GM19452 (cell line): ENCODE measurements around the gene S100A16.
"Not testable (repeated sequence)": the region's sequence is repeated elsewhere in the genome, so short reads cannot be mapped to it uniquely, and the experiment has no call there.

Experiments used
- ATAC-seq: cut with Tn5 transposase; IDR thresholded peaks from one replicate; pipeline ENCODE4 v1.9.1; 2021; ENCODE audit not compliant: unreplicated experiment

Gene S100A16

DNA sequence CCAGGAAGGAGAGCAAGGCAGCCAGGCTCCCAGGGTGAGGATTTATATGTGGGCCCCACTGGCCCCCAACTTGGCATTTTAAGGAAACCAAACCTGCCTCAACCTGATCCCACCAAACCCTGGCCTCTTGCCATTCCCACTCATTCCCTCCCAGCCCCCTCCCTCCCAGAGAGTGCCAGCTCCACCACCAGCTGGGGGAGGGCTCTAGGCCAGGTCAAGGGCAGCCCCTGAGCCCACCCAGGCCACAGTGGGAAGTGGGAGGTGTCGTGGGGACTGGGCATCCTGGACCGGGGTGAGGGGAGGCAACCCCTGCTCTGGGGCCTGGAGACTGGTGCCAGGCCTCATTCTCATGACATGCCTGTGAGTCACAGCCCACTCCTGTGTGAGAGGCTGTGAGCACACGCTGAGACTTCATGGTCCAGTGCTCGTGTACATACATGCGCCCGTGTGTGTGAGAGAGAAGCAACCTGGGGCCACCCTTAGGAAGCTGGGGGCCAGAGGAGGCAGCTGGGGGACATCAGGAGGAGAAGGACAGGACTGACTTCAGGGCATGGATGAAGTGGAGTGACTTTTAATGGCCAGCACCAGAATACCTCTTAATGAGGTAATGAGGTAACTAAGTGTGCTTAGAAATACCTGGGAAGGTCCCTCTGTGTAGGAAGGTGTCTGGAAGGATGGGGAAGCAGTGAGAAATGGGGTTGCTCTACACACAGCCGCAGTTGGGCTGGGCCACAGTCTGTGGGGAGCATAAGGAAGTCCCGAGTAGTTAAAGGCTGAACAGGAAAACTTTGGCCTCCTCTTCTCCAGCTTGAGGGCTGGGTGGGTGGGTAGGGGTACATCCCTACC is 47.2 kb downstream of the S100A16 start, which contains the start of gene S100A2:
S100A2 (minus strand) TSS at position 316 of the 846 bp plus-strand sequence. CDS start 1,967 bp downstream, outside the sequence.
- ATAC-seq = peak; percentile 41

- no peak for ATAC-seq
Observed at GRCh38 chr1:153563991-153564390, 48.9 kb downstream of the S100A16 start.

GRCh38 chr1:153563483-153563901 is 49.4 kb downstream of the S100A16 start:
- ATAC-seq = no peak

DNA sequence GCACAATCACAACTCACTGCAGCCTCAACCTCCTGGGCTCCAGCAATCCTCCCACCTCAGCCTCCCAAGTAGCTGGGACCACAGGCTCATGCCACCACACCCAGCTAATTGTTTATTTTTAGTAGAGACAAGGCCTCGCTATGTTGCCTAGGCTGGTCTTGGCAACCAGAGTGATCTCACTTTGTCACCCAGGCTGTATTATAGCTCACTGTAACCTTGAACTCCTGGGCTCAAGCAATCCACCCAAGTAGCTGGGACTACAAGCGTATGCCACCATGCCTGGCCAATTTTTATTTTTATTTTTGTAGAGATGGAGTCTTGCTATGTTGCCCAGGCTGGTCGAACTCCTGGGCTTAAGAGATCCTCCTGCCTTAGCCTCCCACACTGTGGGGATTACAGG is 50.9 kb downstream of the S100A16 start:
- not testable (repeated sequence) for ATAC-seq

DNA sequence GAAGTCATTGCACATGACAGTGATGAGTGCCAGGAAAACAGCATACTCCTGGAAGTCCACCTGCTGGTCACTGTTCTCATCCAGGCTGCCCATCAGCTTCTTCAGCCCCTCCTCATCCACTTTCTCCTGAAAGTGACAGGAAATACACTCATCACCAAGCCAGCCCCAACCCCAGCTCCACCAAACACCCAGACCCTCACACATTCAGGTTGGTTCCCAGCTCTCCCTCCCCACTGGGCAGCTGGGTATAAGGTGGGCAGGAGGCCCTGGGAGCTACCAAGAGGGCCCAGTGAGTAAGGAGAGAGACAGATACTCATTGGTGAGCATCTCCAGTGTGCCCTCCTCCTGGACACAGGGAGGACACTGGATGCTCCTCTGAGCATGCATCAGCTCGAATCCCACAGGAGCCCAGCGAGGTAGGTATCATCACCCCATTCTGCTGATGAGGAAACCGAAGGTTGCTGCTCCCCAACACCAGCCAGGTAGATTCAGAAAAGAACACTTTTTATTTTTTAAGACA is 51.4 kb downstream of the S100A16 start:
- no peak for ATAC-seq

GRCh38 chr1:153560771-153561465 is 52.0 kb downstream of the S100A16 start:
- no peak for ATAC-seq

GRCh38 chr1:153560241-153560640 is 52.7 kb downstream of the S100A16 start:
- ATAC-seq = no peak

- ATAC-seq = no peak
Observed at GRCh38 chr1:153557877-153558276, 55.1 kb downstream of the S100A16 start.
